GDM1 (cell line): ENCODE results near the gene TNS3.

ENCODE experiments used
- DNase-seq: peaks from one replicate; lab custom pipeline; 2025; lab: John Stamatoyannopoulos, UW

The TNS3 gene

GRCh38 chr7:47368190-47368812 is 213.6 kb downstream of the TNS3 start:
- no peak for DNase-seq

GRCh38 chr7:47367369-47367768 is 214.5 kb downstream of the TNS3 start:
- DNase-seq: no peak

- no peak for DNase-seq
Observed at GRCh38 chr7:47366960-47367359, 215.0 kb downstream of the TNS3 start.

GRCh38 chr7:47366211-47366610 is 215.7 kb downstream of the TNS3 start:
- DNase-seq: no peak

- no peak for DNase-seq
Observed at GRCh38 chr7:47362984-47363383, 218.9 kb downstream of the TNS3 start.

- DNase-seq: no peak
Observed at GRCh38 chr7:47361746-47362215, 220.1 kb downstream of the TNS3 start.

GRCh38 chr7:47361236-47361635 is 220.7 kb downstream of the TNS3 start:
- DNase-seq: no peak

GRCh38 chr7:47360301-47360900 is 221.5 kb downstream of the TNS3 start:
- no peak for DNase-seq

GRCh38 chr7:47358944-47359588 is 222.8 kb downstream of the TNS3 start:
- DNase-seq: no peak

- DNase-seq: no peak
Observed at GRCh38 chr7:47358357-47358756, 223.6 kb downstream of the TNS3 start.

- no peak for DNase-seq
Observed at GRCh38 chr7:47357863-47358262, 224.0 kb downstream of the TNS3 start.

GRCh38 chr7:47357361-47357760 is 224.6 kb downstream of the TNS3 start:
- DNase-seq: no peak

GRCh38 chr7:47356261-47356660 is 225.7 kb downstream of the TNS3 start:
- DNase-seq: no peak

GRCh38 chr7:47355684-47356083 is 226.2 kb downstream of the TNS3 start:
- DNase-seq: no peak

GRCh38 chr7:47354831-47355541 is 226.9 kb downstream of the TNS3 start:
- no peak for DNase-seq

- no peak for DNase-seq
Observed at GRCh38 chr7:47354071-47354470, 227.8 kb downstream of the TNS3 start.

- DNase-seq: no peak
Observed at GRCh38 chr7:47352394-47352968, 229.4 kb downstream of the TNS3 start.

GRCh38 chr7:47351233-47352154 is 230.4 kb downstream of the TNS3 start:
- DNase-seq: no peak

GRCh38 chr7:47350425-47350824 is 231.5 kb downstream of the TNS3 start:
- no peak for DNase-seq

- DNase-seq: no peak
Observed at GRCh38 chr7:47349401-47349800, 232.5 kb downstream of the TNS3 start.

- DNase-seq: no peak
Observed at GRCh38 chr7:47347816-47348385, 234.0 kb downstream of the TNS3 start.
